HCT116 (cell line): ENCODE measurements around the gene MFAP3L.

Experiments used
- EZH2 ChIP-seq: fragments of 200-600 bp; sonication (generic); IDR thresholded peaks from 2 replicates; pipeline ENCODE4 v1.6.1; 2017; ENCODE audit warnings: antibody characterized with exemption, mixed run types
- ZNF274 ChIP-seq: fragments of 200-500 bp; sonication (Bioruptor generic); IDR thresholded peaks from 2 replicates; pipeline ENCODE4 v1.6.1; 2014; ENCODE audit warnings: mild to moderate bottlenecking, low read depth, low read length, inconsistent platforms

DNA sequence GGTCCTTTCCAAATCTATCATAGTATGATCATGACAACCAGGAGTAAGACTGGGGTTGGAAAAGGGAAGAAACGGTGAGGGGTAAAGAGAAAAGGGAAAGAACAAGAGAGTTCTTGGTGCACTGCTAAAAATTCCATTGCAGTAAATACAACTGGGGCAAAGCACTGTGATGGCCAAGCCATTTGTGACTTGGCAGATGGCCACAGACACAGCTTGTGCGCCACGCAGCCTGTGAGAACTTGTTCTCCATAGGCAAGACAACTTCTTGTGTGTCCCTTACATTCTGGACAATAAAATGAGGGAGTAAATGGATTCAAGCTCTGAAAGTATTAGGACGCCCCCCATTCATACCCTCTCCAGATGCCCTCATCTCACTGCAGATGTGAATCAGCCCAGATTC lies 10.9 kb downstream of the MFAP3L start:
- no peak for TF ChIP-seq ZNF274
- no peak for TF ChIP-seq EZH2
